HUES64 (cell line): ENCODE results near the gene ZNF283.
A peak's percentile ranks its signal among the peaks of the same experiment; 100 is the strongest.

ENCODE experiments used
- H3K27ac ChIP-seq: 2 replicates; pipeline ENCODE4 v1.7.0; 2013; ENCODE audit warnings: low read depth, low read length, inconsistent platforms
- H3K27me3 ChIP-seq: 2 replicates; pipeline ENCODE4 v1.6.1; 2013; ENCODE audit warnings: mild to moderate bottlenecking, low read length; ENCODE audit not compliant: insufficient read depth
- H3K36me3 ChIP-seq: 2 replicates; pipeline ENCODE4 v1.6.1; 2013; ENCODE audit warnings: mild to moderate bottlenecking, low read length; ENCODE audit not compliant: insufficient read depth
- H3K4me1 ChIP-seq: 2 replicates; pipeline ENCODE4 v1.6.1; 2013; ENCODE audit warnings: mild to moderate bottlenecking, low read length, moderate library complexity; ENCODE audit not compliant: insufficient read depth
- H3K4me3 ChIP-seq: 2 replicates; pipeline ENCODE4 v1.5.1; 2013; ENCODE audit warnings: mild to moderate bottlenecking, low read length, moderate library complexity
- H3K9ac ChIP-seq: 2 replicates; pipeline ENCODE4 v1.6.1; 2013; ENCODE audit warnings: mild to moderate bottlenecking, low read depth, low read length
- H3K9me3 ChIP-seq: 2 replicates; pipeline ENCODE4 v1.6.1; 2013; ENCODE audit warnings: low read depth, low read length; ENCODE audit not compliant: insufficient read depth
- WGBS: fragments of 150-250, 120-280 bp; methylation state at CpG from one replicate; pipeline ENCODE4 v1.1.7; 2013; ENCODE audit warnings: missing lambda C conversion rate; 5-methylcytosine and 5-hydroxymethylcytosine counted together

Gene ZNF283

DNA sequence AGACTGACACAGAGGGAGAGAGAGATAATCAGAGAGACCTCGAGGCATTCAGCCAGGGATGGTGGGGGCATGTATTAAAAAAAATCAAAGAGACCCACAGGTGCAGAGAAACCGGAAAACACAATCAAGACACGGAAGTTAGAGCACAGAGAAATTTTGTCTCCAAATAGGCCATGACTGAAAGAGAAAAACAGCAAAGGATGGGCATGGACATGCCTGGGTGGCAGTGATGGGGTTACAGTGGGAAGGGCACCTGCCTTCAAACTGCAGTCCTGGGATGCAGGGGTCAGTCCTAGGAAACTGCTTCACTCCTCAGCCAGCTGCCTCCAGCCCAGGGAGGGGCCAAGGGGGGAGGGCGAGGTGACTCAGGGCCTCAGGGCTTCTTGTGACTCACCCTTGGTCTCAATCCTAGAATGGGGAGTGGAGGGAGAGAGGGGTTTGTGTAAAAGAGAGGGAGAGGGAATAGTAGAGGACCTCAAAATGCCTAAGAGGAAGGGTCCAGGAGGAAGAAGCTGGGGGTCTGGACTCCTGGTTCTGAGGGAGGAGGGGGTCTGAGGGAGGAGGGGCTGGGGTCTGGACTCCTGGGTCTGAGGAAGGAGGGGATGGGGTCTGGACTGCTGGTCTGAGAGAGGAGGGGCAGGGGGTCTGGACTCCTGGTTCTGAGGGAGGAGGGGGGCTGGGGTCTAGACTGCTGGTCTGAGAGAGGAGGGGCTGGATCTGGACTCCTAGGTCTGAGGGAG, 42.7 kb upstream of the ZNF283 start:
- Histone ChIP-seq H3K4me1 (peaks cover 7% of the 10 kb centered on the region), H3K9ac (no peak overlapping the region), H3K36me3 (no peaks in the 10 kb centered on the region), H3K27me3 (no peaks in the 10 kb centered on the region), H3K4me3 (no peak overlapping the region), H3K27ac (no peak overlapping the region), H3K9me3 (no peaks in the 10 kb centered on the region)
- 60% methylated on average over 4 of the region's 4 CpGs for WGBS

DNA sequence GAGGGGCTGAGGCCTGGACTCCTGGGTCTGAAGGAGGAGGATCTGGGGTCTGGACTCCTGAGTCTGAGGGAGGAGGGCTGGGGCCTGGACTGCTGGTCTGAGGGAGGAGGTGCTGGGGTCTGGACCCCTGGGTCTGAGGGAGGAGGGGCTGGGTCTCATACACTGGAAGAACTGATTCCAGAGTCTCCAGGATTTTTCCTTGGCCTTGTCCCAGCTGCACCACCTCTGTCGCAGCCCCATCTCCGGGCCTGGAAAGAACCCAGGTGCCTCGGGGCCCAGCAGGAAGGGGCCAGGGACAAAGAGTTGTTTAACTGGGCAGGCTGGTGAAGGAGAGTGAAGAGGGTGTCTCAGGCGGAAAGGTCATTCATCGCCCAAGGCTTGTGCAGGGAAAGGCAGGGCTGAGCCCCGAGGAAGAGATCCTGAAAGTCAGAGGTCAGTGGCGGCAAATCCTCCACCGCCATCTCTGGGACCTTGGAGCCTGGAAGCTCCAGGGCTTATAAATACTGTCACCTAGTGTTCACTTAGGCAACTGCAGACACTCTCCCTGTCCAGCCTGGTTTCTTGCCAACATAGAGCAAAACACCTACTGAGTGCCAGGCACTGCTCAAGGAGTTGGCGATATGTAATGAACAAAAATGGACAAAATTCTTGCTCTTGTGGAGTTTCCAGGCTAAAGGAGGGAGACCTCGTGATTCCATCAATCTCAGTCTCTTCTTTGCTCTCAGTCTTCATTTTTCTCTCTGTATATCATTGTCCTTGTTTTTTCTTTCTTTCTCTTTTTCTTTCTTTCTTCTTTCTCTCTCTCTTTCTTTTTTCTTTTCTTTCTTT, 41.9 kb upstream of the ZNF283 start:
- H3K4me3 ChIP-seq: no peak overlapping the region
- H3K9ac ChIP-seq: no peak overlapping the region
- no peaks in the 10 kb centered on the region for H3K36me3 ChIP-seq
- no peaks in the 10 kb centered on the region for H3K9me3 ChIP-seq
- WGBS: 30% methylated on average over 10 of the region's 10 CpGs
- H3K4me1 ChIP-seq: no peaks in the 10 kb centered on the region
- no peak overlapping the region for H3K27ac ChIP-seq
- H3K27me3 ChIP-seq: no peaks in the 10 kb centered on the region

DNA sequence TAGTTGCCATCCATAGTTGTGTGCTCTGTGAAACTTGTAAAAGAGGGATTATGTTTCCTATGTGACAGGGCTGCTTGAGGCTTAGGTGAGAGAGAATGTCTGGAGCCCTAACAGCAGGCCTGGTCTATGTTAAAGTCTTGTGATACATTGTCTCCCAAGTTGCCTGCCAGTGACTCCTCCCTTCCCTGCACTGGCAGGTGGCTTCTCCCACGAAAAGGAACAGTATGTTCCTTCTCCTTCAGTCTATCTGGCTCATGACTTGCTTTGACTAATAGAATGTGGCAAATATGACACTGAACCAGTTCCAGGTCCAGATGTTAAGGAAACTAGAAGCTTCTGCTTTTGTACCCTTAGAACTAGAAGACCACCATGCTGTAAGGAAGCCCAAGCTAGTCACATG, 40.5 kb upstream of the ZNF283 start:
- Histone ChIP-seq H3K9me3 (no peaks in the 10 kb centered on the region), H3K36me3 (no peaks in the 10 kb centered on the region), H3K27ac (no peak overlapping the region), H3K4me1 (no peaks in the 10 kb centered on the region), H3K4me3 (no peak overlapping the region), H3K27me3 (no peaks in the 10 kb centered on the region), H3K9ac (no peak overlapping the region)
- 36% methylated on average over 1 of the region's 1 CpG for WGBS

DNA sequence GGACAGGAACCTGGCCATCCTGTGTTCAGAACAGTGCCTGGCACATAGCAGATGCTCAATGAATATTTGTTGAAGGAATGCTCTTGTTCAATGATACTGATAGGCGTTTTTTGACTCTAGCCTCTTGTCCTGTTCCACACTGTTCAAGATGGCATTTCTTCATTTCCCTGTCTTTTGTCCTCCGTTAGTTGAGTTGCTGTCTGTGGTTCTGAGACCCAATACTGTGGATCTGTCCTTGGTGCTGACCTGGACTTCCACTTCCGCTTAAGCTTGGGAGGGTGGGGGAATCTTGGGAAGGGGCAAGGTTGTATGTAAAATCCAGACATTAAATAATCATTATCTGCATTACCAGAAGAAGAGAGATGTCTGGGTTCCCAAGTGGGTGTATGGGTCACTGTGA, 38.1 kb upstream of the ZNF283 start:
- Histone ChIP-seq H3K36me3 (no peaks in the 10 kb centered on the region), H3K4me1 (no peaks in the 10 kb centered on the region), H3K27ac (no peak overlapping the region), H3K27me3 (peaks cover 10% of the 10 kb centered on the region), H3K9me3 (no peaks in the 10 kb centered on the region), H3K9ac (no peak overlapping the region), H3K4me3 (no peak overlapping the region)
- WGBS: 12% methylated on average over 3 of the region's 3 CpGs

DNA sequence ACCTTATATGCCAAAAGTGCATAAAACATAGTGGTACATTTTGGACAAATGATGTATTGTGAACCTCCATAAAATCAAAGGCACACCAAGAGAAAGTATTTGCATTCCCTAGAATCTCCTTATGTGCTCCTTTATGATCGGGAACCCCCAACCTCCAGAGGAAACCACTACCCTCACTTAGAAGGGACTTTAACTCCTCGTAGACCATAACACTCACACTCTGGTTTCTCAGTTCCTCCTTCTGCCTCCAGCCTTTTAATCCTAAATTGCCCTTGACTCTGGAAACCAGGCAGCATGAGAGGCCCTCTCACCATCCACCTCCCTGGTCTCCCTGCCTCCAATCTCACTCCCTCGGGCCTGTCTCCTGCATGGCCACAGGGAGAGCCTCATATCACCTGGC, 36.5 kb upstream of the ZNF283 start:
- Histone ChIP-seq H3K27ac (no peak overlapping the region), H3K9me3 (no peaks in the 10 kb centered on the region), H3K36me3 (no peaks in the 10 kb centered on the region), H3K27me3 (peaks cover 18% of the 10 kb centered on the region), H3K4me3 (no peak overlapping the region), H3K4me1 (no peaks in the 10 kb centered on the region), H3K9ac (no peak overlapping the region)
- WGBS: 47% methylated on average over 3 of the region's 3 CpGs

DNA sequence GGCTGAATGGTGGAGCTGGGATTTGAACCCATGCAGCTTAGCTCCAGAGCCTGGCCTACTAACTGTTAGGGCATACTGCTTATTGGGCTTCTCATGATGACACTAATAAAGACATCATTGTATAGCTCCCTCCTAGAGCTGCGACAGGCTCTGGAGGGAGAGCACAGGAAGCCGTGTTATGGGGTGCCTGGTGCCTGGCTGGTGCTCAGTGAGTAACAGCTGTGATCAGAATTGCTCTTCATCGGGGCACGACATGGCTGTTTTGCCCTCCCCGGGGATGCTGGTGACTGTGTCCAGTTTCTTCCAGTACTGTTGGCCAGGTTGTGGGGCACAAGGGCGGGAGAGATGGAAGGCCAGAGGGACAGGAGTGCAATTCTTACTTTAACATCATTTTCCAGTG, 30.0 kb upstream of the ZNF283 start:
- Histone ChIP-seq H3K36me3 (no peaks in the 10 kb centered on the region), H3K4me1 (no peaks in the 10 kb centered on the region), H3K27me3 (peaks cover 68% of the 10 kb centered on the region), H3K9me3 (no peaks in the 10 kb centered on the region), H3K9ac (no peak overlapping the region), H3K4me3 (no peak overlapping the region), H3K27ac (no peak overlapping the region)
- WGBS: 60% methylated on average over 5 of the region's 6 CpGs

DNA sequence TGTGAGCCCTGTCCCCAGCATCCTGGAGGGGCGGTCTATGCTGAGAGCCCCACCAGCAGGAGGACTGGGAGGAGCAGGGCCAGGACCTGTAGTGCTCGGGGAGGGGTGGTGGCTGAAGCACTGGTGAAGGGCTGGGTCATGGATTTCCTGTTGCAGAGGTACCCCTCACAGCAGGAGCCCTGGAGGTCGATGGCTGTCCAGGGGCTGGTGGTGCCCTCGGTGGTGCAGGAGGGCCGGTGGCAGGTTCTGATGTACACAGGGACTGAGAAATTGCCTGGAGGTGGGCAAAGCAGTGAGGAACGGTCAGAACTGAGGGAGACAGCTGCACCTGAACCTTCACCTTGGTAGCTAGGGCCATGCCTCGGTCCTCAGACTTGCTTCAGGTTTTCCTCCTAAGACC, 29.6 kb upstream of the ZNF283 start:
- Histone ChIP-seq H3K36me3 (no peaks in the 10 kb centered on the region), H3K4me3 (no peak overlapping the region), H3K4me1 (no peaks in the 10 kb centered on the region), H3K9ac (no peak overlapping the region), H3K27me3 (peaks cover 68% of the 10 kb centered on the region), H3K9me3 (no peaks in the 10 kb centered on the region), H3K27ac (no peak overlapping the region)
- 75% methylated on average over 7 of the region's 7 CpGs for WGBS

DNA sequence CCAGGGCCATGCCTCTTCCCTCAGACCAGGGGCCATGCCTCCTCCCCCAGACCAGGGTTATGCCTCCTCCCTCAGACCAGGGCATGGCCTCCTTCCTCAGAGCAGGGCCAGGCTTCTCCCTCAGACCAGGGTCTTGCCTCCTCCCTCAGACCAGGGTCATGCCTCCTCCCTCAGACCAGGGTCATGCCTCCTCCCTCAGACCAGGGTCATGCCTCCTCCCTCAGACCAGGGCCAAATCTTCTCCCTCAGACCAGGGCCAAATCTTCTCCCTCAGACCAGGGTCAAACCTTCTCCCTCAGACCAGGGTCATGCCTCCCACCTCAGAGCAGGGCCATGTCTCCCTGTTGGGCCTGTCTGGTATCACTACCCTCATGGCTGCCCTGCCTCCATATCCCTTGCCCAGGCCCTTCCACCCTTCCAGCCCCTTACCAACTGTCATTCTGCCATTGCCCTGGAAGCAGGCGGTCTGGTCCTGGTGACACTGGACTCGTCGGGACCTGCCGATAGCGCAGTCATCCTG, 29.0 kb upstream of the ZNF283 start:
- Histone ChIP-seq H3K9me3 (no peaks in the 10 kb centered on the region), H3K9ac (no peak overlapping the region), H3K27ac (no peak overlapping the region), H3K4me3 (peak overlapping the region; percentile 65), H3K4me1 (no peaks in the 10 kb centered on the region), H3K36me3 (no peaks in the 10 kb centered on the region), H3K27me3 (peaks cover 66% of the 10 kb centered on the region)
- WGBS: 25% methylated on average over 5 of the region's 5 CpGs

DNA sequence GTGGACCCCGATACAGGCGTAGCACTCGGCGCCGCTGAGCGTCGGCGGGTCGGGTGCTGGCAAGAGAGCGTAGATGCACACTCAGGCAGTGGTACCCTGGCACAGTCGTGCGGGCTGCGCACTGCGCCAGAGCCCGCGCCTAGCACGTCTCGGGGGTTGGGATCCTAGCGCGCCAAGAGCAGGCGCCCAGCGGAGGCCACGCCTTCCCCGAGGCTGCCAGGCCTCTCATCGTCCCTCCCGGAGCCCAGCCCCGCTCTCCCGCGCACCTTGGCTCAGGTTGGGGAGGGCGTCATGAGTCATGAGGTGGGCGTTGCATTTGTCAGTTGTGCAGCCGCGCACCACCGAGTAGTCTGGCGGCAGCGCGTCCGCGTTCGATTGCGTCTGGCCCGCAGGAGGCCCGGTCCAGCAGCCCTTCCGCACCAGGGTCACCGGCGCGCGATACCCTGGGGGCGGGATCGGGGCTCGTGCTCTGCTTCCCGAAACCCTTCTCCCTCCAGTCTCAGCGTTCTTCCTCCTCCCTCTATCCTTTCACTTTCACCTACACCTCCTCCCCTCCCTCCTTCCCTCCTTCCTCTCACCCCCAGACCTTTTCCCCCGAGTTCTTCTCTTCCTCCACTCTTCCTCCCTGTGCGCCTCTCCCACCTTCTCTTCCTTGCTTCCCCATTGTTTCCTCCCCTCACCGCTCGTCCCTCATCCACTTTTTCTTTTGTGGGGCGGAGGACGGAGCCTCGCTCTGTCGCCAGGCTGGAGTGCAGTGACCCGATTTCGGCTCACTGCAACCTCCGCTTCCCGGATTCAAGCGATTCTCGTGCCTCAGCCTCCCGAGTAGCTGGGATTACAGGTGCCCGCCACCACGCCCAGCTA, 28.3 kb upstream of the ZNF283 start:
- Histone ChIP-seq H3K27ac (no peak overlapping the region), H3K4me1 (no peaks in the 10 kb centered on the region), H3K9me3 (no peaks in the 10 kb centered on the region), H3K4me3 (peak overlapping the region; percentile 65), H3K36me3 (no peaks in the 10 kb centered on the region), H3K9ac (0 out of 2 replicates have a peak overlapping the region, but pooled peaks have one; percentile 21), H3K27me3 (peaks cover 61% of the 10 kb centered on the region)
- 10% methylated on average over 70 of the region's 70 CpGs for WGBS

DNA sequence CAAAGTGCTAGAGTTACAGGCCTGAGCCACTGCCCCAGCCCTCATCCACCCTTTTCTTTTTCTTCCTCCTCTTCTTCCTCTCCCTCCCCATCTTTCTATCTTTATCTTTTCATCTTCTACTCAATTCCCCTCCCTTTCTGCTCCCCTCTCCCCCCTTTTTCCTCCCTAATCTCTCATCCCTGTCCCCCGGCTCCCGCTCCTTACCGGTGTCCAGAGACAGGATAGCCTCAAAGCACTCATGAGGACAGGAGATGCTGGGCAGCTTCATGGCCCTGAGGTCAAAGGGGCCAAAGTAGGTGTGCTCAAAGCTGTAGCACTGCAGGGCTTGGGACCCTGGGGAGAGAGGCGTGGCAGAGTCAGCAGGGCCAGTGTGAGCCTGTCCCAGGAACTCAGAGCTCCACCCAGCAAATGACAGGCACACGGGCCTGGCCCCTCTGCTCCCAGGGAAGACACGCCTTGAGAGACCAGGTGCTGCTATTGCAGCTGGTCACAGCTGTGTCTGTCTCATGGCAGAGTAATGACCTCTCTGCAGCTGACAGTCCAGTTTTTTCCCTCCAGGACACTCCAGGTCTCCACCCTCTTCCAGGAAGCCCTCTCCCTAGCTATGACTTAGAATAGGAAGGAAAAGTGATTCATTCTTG, 27.5 kb upstream of the ZNF283 start:
- Histone ChIP-seq H3K4me3 (peak overlapping the region; percentile 65; the same call in 1 of the 2 replicates), H3K36me3 (no peaks in the 10 kb centered on the region), H3K27ac (no peak overlapping the region), H3K27me3 (peaks cover 55% of the 10 kb centered on the region), H3K9ac (no peak overlapping the region), H3K4me1 (no peaks in the 10 kb centered on the region), H3K9me3 (no peaks in the 10 kb centered on the region)
- 61% methylated on average over 6 of the region's 6 CpGs for WGBS
